GM21526 (cell line): ENCODE results near the gene FAT1.
"Not testable (repeated sequence)": the region's sequence is repeated elsewhere in the genome, so short reads cannot be mapped to it uniquely, and the experiment has no call there.

Experiments
- ATAC-seq: cut with Tn5 transposase; IDR thresholded peaks from one replicate; pipeline ENCODE4 v1.9.1; 2021; ENCODE audit warnings: moderate library complexity; ENCODE audit not compliant: unreplicated experiment, low FRiP score

FAT1 gene

DNA sequence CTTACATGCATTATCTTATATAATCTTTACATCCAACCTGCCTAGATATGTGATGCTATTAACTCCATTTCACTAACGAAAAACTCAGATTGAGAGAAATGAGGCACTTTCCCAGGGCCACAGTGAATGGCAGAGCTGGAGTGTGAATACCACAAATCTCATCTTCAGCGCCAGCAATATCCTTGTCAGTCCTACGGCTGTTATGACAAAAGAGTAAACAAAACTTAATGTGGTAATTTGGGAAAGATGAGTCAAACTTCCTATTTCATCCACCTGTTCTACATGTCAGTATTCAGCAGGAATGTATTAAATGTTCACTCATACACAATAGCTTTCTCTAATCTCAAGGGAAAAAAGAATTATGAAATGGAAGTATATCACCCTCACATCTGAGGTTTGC, 56.9 kb downstream of the FAT1 start:
- no peak for ATAC-seq

- ATAC-seq = no peak
Measured at GRCh38 chr4:186666252-186666651, 57.4 kb downstream of the FAT1 start.

GRCh38 chr4:186660403-186660802, 63.3 kb downstream of the FAT1 start:
- no peak for ATAC-seq

DNA sequence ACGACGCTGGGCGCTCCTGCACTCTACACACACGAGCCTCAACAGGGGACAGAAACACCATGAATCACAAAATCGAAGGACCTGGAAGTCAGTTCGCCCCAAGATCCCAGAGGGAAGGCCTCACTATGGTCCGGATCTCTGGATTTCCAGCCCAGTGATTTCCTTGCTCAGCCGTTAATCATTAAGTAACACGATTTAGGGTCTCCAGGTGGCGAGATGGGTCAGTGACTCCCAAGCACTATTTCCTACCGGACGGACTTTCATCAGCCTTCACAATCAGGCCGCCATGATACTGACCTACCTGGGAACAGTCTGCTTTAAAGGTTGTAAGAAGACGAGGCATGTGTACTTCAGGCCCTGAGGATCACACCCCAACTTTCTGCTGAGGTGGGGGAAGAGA, 63.7 kb downstream of the FAT1 start:
- ATAC-seq = no peak

DNA sequence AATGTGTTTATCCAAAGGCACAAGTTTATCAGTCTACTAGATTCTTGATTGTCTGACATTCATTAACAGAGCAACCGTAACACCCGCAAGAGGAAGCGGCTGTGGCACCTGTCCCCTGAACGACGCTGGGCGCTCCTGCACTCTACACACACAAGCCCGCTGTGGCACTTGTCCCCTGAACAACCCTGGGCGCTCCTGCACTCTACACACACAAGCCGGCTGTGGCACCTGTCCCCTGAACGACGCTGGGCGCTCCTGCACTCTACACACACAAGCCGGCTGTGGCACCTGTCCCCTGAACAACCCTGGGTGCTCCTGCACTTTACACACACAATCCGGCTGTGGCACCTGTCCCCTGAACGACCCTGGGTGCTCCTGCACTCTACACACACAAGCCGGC, 64.2 kb downstream of the FAT1 start:
- not testable (repeated sequence) for ATAC-seq

- no peak for ATAC-seq
Measured at GRCh38 chr4:186658657-186659056, 65.0 kb downstream of the FAT1 start.

DNA sequence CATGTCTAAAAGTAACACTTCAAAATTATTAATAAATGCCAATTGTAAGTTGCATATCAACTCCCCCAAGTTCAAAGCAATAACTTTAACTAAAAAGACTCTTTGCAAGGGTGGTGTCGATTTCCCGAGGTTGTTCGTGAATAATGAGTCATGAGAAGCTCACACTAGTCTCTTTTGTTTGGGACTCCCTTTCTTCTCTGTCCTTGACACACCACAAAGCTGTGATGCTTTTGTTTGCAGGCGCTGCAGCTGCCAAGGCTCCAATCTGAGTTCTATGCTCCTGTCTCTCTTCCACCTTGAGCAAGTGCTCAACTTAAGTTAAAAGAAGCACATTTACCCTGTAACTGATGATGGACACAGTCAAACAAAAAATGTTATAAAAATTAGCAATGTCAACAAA, 65.9 kb downstream of the FAT1 start:
- no peak for ATAC-seq

- ATAC-seq = no peak
Measured at GRCh38 chr4:186653969-186654368, 69.7 kb downstream of the FAT1 start.

GRCh38 chr4:186651624-186652023, 72.0 kb downstream of the FAT1 start:
- ATAC-seq = no peak

GRCh38 chr4:186651181-186651603, 72.5 kb downstream of the FAT1 start:
- ATAC-seq = no peak

GRCh38 chr4:186650401-186651180, 73.1 kb downstream of the FAT1 start:
- ATAC-seq = no peak

GRCh38 chr4:186647821-186648220, 75.8 kb downstream of the FAT1 start:
- no peak for ATAC-seq

- ATAC-seq = no peak
Measured at GRCh38 chr4:186644737-186645261, 78.9 kb downstream of the FAT1 start.

DNA sequence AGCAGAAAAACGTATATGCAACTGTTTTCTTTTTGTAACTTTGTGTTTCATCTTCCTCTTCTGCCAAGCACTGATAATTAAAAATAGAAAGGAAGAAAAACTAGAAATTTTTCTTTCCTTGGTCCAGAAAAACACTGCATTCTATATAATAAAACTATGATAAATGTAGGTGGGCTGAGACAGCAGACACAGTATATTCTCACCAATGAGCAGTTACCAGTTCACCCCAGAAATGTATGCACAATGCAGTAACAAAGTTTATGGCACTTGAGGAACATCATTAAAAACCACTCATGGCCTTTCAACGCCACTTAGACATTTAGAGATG, 79.4 kb downstream of the FAT1 start:
- no peak for ATAC-seq

DNA sequence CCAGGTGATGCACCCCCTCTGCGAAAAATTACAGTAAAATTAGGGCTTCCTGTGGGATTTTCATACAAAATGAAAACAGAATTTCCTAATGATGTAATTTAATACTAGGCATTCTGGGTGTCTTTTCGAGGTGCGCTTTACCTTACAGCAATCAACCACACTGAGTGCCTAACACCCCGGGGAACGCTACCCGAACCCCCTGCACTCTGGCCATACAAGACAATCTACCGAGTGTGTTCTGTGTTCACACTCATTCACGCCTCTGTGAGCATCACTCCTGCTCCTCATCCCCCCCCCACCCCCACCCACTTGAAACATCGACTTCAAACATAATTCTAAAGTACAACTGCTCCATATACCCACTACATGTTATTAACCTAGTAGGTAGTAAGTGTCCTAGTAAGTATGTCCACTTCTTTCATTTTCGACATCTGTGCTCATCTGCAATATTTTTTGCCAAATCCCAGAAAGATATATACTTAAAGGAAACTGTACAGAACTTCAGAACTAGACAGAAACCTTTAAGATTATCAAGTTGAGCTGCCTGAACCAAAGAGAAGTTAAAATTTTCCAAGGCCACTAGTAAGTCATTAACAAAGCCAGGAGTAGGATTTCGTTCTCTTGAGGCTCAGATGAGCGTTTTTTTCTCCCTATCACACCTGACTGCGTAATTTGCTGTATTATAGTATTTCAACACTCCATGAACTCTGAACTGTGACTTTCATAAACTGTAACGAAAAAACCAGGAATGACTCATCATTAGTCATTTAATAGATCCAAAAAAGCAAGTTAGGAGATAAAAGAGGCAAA, 80.0 kb downstream of the FAT1 start:
- no peak for ATAC-seq

DNA sequence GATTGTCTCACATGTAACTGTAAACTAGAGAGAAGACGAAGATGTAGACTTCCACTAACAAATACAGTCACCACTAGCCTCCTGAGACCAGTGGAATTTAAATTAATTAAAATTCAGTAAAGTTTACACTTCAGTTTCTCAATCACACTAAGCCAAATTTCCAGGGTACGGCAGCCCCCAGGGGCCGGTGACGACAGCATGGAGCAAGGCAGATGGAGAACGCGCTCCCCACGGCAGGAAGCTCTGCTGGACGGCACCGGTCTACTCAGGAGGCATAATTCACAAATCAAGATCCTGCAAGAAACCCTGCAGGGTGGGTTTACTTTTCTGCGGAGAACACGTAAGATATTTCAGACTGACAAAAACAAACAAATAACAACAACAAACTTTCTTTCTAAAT, 80.7 kb downstream of the FAT1 start:
- no peak for ATAC-seq

DNA sequence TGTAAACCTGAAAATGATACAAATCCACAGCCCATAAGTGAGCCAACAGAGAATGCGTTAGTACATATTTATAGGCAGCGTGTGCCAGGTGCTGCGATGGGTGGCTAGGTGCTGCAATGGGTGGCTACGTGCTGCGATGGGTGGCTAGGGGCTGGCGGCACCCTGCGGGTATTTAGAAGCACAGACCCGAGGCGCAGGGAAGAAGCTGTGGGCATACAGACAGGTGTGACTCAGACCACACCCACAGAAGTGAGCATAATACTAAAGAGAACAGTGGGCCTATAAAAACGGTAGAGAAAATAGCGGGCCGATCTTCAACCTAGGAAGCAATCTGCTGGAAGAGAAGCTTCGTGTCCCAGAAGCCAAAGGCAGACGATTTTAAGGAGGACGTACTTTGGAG, 81.1 kb downstream of the FAT1 start:
- ATAC-seq = no peak

DNA sequence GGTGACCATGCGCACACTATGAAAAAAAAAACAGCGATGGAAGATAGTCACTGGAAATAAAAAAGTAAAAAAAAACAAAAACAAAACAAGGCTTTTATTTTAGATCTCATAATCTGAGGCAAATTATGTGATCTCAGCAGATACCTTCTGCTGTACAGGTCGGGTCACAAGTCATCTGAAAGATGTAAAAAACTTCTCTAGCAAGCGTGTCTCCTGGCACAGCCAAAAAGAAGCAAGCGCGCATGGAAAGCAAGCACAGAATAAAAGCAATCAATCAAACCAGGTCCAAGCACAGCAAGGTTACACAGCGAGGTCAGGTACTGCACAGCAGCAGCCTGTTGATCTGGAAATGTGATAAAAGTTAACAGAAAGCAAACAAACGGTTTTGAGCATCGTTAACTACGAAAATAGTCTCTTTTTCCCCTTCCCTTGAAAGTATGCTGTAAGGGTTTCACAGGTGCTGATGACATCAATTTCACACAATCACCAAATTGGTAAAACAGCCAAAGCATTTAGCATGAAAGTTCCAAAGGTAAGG, 89.0 kb downstream of the FAT1 start:
- ATAC-seq = no peak

DNA sequence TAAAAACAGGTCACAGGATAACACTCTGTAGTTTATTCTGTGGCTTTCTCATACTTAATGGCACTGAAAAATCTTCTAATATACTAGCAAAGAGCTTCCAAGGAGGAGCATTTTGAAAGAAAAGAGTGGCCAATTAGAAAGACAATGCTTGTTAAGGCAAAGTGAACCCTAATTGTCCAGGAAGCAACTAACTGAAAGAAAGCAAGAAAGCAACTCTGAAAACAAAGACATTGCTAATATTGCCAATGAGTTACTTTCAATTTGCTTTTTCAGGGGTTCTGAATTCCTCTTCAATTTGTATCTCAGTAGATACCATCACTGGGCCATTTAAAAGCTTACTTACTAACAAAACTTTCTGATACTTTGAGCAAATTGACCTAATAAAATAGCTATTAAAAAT, 89.8 kb downstream of the FAT1 start:
- ATAC-seq = no peak

- ATAC-seq = no peak
Measured at GRCh38 chr4:186630128-186630527, 93.5 kb downstream of the FAT1 start.

GRCh38 chr4:186628058-186628711, 95.5 kb downstream of the FAT1 start:
- no peak for ATAC-seq
